Measurements from ENCODE around the gene SV2A.

DNA sequence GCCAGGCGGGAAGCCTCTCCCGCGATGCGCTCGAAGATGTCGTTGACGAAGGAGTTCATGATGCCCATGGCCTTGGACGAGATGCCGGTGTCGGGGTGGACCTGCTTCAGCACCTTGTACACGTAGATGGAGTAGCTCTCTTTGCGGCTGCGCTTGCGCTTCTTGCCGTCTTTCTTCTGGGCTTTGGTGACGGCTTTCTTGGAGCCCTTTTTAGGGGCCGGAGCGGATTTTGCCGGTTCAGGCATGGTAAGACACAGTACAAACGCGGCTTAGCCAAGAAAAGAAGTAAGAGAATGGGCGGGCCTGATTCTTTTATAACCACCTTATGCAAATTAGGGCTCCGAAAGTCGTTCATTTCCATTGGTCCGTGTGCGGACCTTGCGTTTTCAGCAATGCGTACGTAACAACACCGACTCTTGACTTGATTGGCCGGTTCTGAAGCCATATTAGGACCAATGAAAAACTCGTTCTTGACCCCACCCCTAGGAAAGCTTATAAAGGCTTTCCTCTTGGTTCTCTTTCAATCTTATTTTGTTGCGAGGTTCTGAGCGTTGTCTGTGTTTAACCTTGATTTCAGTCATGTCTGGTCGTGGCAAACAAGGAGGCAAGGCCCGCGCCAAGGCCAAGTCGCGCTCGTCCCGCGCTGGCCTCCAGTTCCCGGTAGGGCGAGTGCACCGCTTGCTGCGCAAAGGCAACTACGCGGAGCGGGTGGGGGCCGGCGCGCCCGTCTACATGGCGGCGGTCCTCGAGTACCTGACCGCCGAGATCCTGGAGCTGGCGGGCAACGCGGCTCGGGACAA, 31.0 kb downstream of the SV2A start:
- TF ChIP-seq OSR1 (CRISPR knock-in tag; IDR thresholded peaks at IDR 0.05) (no peak), ZNF8 (CRISPR knock-in tag; IDR thresholded peaks at IDR 0.05) (0 out of 2 replicates have a peak, but pooled peaks have one; percentile 7), RARB (CRISPR knock-in tag; IDR thresholded peaks at IDR 0.05) (peak; percentile 76), ZFP30 (CRISPR knock-in tag; IDR thresholded peaks at IDR 0.05) (no peak), ZFP3 (CRISPR knock-in tag; IDR thresholded peaks at IDR 0.05) (no peak), BACH2 (CRISPR knock-in tag; IDR thresholded peaks at IDR 0.05; ENCODE audit: borderline replicate concordance) (no peak), TOX (CRISPR knock-in tag; IDR thresholded peaks at IDR 0.05; ENCODE audit: borderline replicate concordance) (peak; percentile 84), ZC3H10 (CRISPR knock-in tag; IDR thresholded peaks at IDR 0.05) (no peak), ZNF565 (CRISPR knock-in tag; conservative IDR thresholded peaks at IDR 0.05; ENCODE audit: low read depth) (no peak), TCF4 (CRISPR knock-in tag; IDR thresholded peaks at IDR 0.05; ENCODE audit: borderline replicate concordance) (no peak), ZNF70 (CRISPR knock-in tag; IDR thresholded peaks at IDR 0.05) (no peak)
- TF ChIP-seq, protein P1, sequence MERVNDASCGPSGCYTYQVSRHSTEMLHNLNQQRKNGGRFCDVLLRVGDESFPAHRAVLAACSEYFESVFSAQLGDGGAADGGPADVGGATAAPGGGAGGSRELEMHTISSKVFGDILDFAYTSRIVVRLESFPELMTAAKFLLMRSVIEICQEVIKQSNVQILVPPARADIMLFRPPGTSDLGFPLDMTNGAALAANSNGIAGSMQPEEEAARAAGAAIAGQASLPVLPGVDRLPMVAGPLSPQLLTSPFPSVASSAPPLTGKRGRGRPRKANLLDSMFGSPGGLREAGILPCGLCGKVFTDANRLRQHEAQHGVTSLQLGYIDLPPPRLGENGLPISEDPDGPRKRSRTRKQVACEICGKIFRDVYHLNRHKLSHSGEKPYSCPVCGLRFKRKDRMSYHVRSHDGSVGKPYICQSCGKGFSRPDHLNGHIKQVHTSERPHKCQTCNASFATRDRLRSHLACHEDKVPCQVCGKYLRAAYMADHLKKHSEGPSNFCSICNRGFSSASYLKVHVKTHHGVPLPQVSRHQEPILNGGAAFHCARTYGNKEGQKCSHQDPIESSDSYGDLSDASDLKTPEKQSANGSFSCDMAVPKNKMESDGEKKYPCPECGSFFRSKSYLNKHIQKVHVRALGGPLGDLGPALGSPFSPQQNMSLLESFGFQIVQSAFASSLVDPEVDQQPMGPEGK (CRISPR knock-in tag; IDR thresholded peaks at IDR 0.05; ENCODE audit: borderline replicate concordance): no peak
